GM11168 (cell line): ENCODE results near the gene SLC48A1.

ENCODE experiments used
- in situ Hi-C: fragments of 300-500 bp; cut with MboI; formaldehyde crosslinking; loops from one replicate; pipeline ENCODE4 v1.12.0; 2022; ENCODE audit warnings: low sequenced_read_pairs; ENCODE audit not compliant: unreplicated experiment

The SLC48A1 gene

GRCh38 chr12:47773062-47773857 is at the start of gene SLC48A1:
Gene SLC48A1 (plus strand): TSS chr12:47773238. CDS start chr12:47773305, 67 bp downstream.
- in situ Hi-C loops: no loop called here

DNA sequence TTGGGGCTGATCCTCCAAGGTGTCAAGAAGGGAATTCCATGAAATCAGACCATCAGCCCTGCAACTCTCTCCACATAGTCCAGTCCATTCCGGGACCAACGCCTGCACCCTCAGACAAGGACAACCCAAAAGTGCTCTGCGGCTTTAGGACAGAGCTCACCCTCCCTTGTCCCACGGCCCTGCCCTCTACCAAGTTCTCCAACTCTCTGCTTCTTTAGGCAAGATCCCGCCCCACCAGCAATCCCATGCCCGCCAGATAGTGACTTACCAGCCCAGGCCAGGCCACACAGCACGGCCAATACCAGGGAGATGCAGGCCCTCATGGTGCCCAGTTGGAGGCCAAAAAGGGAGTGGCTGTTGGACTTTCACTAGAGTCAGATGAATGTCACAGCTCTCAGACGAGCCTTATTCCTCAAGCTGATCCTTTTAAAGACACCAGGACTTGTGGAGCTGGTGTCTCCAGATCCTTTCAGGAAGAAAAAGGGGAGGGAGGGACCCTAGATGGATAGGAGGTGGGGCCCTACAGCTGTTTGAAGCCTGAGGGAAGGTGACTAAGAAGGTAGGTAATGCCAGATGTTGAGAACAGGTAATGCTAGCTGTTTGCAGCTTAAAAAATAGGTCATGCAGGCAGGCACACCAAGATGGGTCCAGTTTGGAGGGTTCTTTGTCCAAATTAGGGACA is 47.8 kb upstream of the SLC48A1 start, which contains the start of gene ENDOU:
TSS of gene ENDOU (minus strand) at position 400 of the 682 bp plus-strand sequence. CDS start at position 323, 77 bp downstream.
- in situ Hi-C loops: no loop called here

- in situ Hi-C loops: no loop called here
These were observed 47.1 kb upstream of the SLC48A1 start for GRCh38 chr12:47725893-47726292.

GRCh38 chr12:47729233-47729632 is 43.8 kb upstream of the SLC48A1 start:
- in situ Hi-C loops: no loop called here

DNA sequence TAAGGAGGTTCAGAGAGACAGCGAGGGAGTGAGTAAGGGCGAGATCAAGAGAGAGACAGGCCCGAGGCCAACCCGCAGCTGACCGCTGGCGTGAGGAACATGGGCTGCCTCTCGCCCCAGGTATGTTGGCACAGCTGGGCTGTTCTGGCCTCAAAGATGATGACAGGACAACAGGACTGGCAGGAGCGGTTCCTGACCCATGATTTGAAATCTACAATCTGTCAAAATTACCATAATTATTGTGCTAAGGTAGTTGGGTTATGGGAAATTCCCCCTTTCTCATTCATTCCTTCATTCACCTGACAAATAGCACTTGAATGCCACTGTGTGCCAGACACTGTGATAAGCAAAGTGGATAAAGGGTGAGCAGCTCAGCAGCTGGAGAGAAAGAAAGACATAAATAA is 42.7 kb upstream of the SLC48A1 start:
- in situ Hi-C loops: loop anchor here (5.0 kb wide), 1 partner anchor 37 kb away; no protein-coding TSS in a partner anchor

- in situ Hi-C loops: loop anchor here (5.0 kb wide), 1 partner anchor 36 kb away; no protein-coding TSS in a partner anchor
These were observed 41.3 kb upstream of the SLC48A1 start for GRCh38 chr12:47731723-47732122.

DNA sequence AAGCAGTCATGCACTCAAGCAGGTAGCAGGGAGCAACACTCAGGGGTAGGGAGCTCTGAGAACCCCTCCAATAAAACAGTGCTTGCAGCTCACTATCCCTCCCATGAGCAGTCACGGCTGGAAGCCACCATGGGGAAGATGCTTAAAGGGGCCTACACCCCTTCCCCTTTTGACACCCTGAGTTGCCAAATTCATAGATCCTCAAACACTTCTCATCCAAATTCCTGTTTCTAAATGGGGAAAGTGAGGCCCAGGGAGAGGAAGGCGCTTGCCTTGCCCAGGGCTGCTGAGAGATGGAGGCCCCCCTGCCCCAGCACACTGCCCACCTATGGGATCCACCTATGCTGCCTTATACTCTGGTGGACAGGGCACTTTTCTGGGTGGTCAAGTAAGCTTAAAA is 40.5 kb upstream of the SLC48A1 start:
- in situ Hi-C loops: loop anchor here (5.0 kb wide), 1 partner anchor 35 kb away; no protein-coding TSS in a partner anchor

- in situ Hi-C loops: loop anchor here (5.0 kb wide), 1 partner anchor 34 kb away; no protein-coding TSS in a partner anchor
These were observed 39.9 kb upstream of the SLC48A1 start for GRCh38 chr12:47733142-47733541.

- in situ Hi-C loops: loop anchor here (5.0 kb wide), 1 partner anchor 32 kb away; no protein-coding TSS in a partner anchor
These were observed 38.1 kb upstream of the SLC48A1 start for GRCh38 chr12:47734725-47735480.

- in situ Hi-C loops: no loop called here
These were observed 37.4 kb upstream of the SLC48A1 start for GRCh38 chr12:47735649-47736048.

DNA sequence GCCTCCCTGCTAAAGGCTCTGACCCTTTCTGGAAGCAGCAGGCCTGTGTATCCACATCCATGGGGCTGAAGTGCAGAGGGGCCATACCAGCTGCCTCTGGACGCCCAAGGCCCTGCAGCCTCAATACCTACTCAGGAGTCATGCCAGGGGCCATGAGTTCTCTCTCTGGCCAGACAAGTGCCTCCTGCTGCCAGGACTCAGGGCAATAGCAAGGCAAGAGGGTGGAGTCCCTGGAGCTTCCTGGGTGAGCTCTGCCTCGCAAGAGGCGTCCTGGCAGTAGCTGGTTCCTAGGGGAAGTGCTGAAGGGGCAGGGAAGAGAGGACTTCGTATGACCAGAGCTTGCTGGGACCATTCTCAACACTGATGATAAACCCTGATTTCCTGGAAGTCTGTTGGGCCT is 36.8 kb upstream of the SLC48A1 start:
- in situ Hi-C loops: no loop called here

GRCh38 chr12:47736877-47737676 is 36.0 kb upstream of the SLC48A1 start:
- in situ Hi-C loops: no loop called here

DNA sequence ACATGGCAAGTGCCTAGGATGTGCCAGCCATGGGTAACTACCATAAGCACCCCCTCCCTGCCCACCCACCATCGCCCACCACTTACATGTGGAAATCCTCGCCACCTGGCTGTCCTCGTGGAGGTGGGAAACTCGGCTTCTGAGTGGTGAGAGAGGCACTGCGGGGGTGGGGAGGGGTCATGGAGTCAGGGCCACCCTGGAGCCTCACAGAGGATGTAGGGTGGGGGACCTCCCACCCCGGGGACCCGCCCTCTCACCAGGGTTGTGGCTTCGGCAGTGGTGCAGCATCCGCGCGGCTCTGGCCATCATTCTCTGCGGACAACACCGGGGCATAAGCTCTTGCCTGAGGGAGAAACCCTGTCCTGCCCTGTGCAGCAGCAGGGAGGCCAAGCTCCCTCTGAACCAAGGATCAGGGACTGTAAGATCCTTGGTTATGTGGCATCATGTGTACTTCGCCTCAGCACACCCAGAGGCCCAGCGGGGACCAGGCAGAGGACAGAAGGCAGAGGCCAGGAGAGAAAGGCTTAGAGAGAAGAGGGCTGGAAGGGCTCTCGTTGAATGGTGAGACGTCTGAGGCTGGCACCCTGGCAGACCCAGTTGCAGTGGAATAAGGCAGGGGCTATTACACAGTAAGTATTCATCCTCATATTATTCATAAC is 35.0 kb upstream of the SLC48A1 start:
- in situ Hi-C loops: no loop called here

- in situ Hi-C loops: no loop called here
These were observed 33.7 kb upstream of the SLC48A1 start for GRCh38 chr12:47739297-47739696.

DNA sequence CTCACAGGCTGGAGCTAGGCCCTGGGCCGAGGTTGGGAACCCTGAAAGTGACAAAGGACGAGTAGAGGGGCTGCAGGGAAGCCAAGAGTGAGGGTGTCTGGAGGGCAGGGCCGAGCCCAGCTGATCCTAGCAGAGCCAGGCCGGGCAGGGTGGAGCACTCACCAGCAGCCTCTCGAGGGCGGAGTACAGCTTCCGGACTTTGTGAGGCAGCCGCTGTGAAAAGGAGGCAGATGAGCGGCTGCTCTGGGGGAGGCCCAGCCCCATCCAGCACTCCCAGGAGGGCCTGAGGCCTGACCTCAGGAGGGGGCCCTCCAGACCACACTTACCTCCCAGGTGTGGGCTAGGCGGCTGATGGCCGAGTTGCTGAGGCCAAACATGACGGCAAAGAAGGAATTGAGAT is 33.1 kb upstream of the SLC48A1 start:
- in situ Hi-C loops: no loop called here

DNA sequence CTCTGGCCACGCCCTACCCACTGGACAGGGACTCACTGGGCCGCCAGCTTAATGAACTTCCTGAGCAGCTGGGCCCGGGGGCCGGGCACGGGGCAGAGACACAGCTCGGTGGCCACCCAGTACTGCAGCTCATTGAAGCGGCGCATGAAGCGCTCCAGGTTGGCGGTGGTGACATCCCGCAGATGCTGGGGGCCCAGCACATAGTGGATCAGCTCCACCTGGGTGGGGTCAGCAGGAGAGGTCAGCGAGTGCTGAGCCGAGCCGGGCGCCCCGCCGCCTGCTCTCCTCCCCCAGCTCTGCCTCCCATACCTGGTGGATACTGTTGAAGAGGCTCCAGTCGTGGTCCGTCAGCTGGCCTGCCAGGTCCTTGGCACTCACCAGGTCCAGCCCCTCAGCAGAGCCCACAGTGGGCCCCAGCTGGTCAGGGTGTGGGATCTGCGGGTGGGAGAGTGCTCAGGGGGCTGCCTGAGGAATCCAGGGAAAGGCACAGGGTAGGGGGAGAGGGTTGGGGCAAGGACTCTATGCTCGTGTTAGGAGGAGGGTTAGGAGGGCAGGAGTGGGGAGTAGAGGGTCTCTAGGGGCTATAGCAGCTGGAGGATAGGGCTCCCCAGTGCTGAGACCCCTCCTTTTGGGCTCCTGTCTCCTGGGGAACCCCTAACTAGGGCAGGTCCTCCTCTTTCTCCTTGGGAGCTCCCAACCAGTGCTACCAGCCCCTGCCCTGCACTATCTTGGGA is 32.3 kb upstream of the SLC48A1 start:
- in situ Hi-C loops: no loop called here

DNA sequence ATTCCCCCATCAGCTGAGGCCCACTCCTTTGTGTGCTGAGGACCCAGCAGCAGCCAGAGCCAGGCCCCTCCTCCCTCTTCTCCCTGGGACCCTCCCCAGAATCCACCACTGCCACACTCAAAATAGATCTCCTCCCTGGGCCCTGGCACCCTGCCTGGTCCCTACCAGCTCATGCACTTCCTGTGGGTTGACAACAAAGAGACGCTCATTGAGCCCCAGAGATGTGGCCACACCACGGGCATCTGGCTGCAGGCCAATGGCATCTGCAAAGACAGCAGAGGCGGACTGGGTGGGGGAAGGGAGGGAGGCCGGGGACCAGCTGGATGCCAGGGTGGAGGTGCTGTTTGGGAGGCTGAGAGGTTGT is 31.7 kb upstream of the SLC48A1 start:
- in situ Hi-C loops: no loop called here

DNA sequence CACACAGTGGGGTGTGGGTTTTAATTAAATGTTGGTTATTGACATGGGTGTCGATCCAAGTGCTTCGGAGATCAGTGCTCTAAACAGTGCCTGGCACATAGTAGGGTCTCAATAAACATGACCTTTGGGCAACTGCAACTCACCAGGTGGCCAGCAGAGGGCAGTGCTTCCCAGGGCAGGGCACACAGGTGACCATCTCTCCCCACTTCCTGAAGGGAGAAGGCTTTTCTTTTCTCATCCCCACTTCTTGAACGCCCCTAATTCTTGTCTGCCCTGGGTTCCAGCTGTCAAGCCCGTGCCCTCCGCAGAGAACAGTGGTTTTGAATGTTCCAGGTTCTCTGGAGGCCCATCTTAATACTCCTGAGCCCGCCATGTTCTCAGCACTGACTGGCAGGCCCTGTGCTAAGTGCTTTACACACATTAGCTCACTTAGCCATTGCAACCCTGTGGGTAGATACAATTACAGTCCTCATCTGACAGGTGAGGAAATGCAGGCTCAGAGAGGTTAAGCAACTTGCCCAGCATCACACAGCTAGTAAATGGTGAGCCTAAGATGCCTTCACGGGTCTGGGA is 30.7 kb upstream of the SLC48A1 start:
- in situ Hi-C loops: no loop called here
